ENCODE data around the gene OR1L6.

DNA sequence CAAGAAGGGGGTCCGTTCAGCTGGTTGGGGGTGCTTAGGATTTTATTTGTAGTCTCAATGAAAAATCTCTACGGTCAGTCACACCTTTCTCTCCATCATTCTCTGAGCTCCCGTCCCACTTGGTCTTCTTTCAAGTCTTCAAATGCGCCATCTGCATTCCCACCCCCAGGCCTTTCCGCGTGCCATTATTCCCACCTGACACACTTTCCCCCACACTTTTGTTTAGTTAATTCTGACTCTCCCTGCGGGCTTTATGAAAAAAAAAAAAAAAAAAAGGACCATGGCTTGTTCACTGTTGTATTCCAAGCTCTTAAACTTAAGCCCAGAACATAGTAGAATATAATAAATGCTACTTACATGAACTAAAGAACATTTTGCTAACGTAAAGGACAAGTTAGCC, 34.9 kb downstream of the OR1L6 start:
- no peak for TF ChIP-seq CTCF (optimal IDR thresholded peaks at IDR 0.05 in 1 of 3, IDR thresholded peaks at IDR 0.05 in 1 of 3, conservative IDR thresholded peaks at IDR 0.05 in 1 of 3; ENCODE audit: extremely low read depth in 1 of 3, insufficient read depth in 2 of 3, low read length in 3 of 3)
- no peak for TF ChIP-seq EZH2 (IDR thresholded peaks at IDR 0.05; ENCODE audit: low read length)

Measured in keratinocyte (primary cell).